Epidermal melanocyte (primary cell): ENCODE measurements around the gene AK2.
"Not testable (repeated sequence)": the region's sequence is repeated elsewhere in the genome, so short reads cannot be mapped to it uniquely, and the experiment has no call there.

Experiments
- DNase-seq: peaks from one replicate; pipeline ENCODE4 v3.0.0; 2011; ENCODE audit warnings: low spot score; ENCODE audit not compliant: insufficient read length

AK2 gene

GRCh38 chr1:32977546-32978087 lies 59.1 kb downstream of the AK2 start:
- no peak for DNase-seq

GRCh38 chr1:32975055-32975454 lies 61.6 kb downstream of the AK2 start:
- not testable (repeated sequence) for DNase-seq

- not testable (repeated sequence) for DNase-seq
Measured at GRCh38 chr1:32973458-32973857, 63.2 kb downstream of the AK2 start.

- DNase-seq: no peak
Measured at GRCh38 chr1:32972814-32973428, 63.8 kb downstream of the AK2 start.

GRCh38 chr1:32971576-32971975 lies 65.1 kb downstream of the AK2 start:
- DNase-seq: no peak

GRCh38 chr1:32971156-32971555 lies 65.5 kb downstream of the AK2 start:
- no peak for DNase-seq

- no peak for DNase-seq
Measured at GRCh38 chr1:32969566-32969965, 67.1 kb downstream of the AK2 start.

- DNase-seq: no peak
Measured at GRCh38 chr1:32967888-32968568, 68.7 kb downstream of the AK2 start.

GRCh38 chr1:32966900-32967299 lies 69.8 kb downstream of the AK2 start:
- no peak for DNase-seq

GRCh38 chr1:32965251-32965747 lies 71.4 kb downstream of the AK2 start:
- no peak for DNase-seq

GRCh38 chr1:32964461-32965250 lies 72.0 kb downstream of the AK2 start, which contains the start of gene RNF19B:
TSS of gene RNF19B (minus strand) at chr1:32964809. CDS start at chr1:32964685, 124 bp downstream.
- peak; percentile 99 for DNase-seq

GRCh38 chr1:32963746-32964460 lies 72.8 kb downstream of the AK2 start:
- DNase-seq: peak; percentile 70

- DNase-seq: no peak
Measured at GRCh38 chr1:32962248-32962896, 74.3 kb downstream of the AK2 start.

- DNase-seq: no peak
Measured at GRCh38 chr1:32960819-32961355, 75.8 kb downstream of the AK2 start.

GRCh38 chr1:32960342-32960741 lies 76.3 kb downstream of the AK2 start:
- DNase-seq: no peak

- DNase-seq: no peak
Measured at GRCh38 chr1:32958827-32959226, 77.9 kb downstream of the AK2 start.
